Measurements from ENCODE around the gene DOK5. TPM values are rescaled to one million over a fixed set of nuclear protein-coding genes. Genes with fewer than 3 reads are reported as not detected.

The DOK5 gene
- total and polyA plus RNA-seq, 4 donors, result 0.37 to 3.1 (median 0.46) TPM

GRCh38 chr20:54454982-54455381 is 20.4 kb upstream of the DOK5 start:
- H3K4me3 ChIP-seq, result no peak overlapping the region
- peaks cover 0 to 3% (median 0%) of the 10 kb centered on the region in 4 donors for H3K9me3 ChIP-seq (ENCODE audit: control insufficient read depth in 4 of 4, insufficient read depth in 3 of 4, low read length in 3 of 4)
- no peak for TF ChIP-seq CTCF (IDR thresholded peaks at IDR 0.05; ENCODE audit: control extremely low read depth, extremely low read depth)
- DNase-seq (no peak), ATAC-seq (ENCODE audit: insufficient read depth, low FRiP score) (no peak)
- H3K9ac ChIP-seq (ENCODE audit: insufficient read depth in 1 of 2, low read length in 2 of 2), result no peak overlapping the region
- no peaks in the 10 kb centered on the region for H3K27me3 ChIP-seq (ENCODE audit: control insufficient read depth in 3 of 3, insufficient read depth in 3 of 3, low read length in 2 of 3)
- WGBS, 2 donors, result 80 to 91% methylated on average over 2 of the region's 2 CpGs
- H3K4me1 ChIP-seq (ENCODE audit: control insufficient read depth in 5 of 5, insufficient read depth in 5 of 5, low read length in 5 of 5), result no peaks in the 10 kb centered on the region
- H3K36me3 ChIP-seq (ENCODE audit: control insufficient read depth in 4 of 4, insufficient read depth in 4 of 4, low read length in 4 of 4), result no peaks in the 10 kb centered on the region
- H3K27ac ChIP-seq (ENCODE audit: low read depth in 1 of 2, low read length in 1 of 2), result no peak overlapping the region

GRCh38 chr20:54456423-54456822 is 19.0 kb upstream of the DOK5 start:
- Histone ChIP-seq H3K4me3 (no peak overlapping the region), H3K9ac (ENCODE audit: insufficient read depth in 1 of 2, low read length in 2 of 2) (no peak overlapping the region), H3K27ac (ENCODE audit: low read depth in 1 of 2, low read length in 1 of 2) (no peak overlapping the region), H3K4me1 (ENCODE audit: control insufficient read depth in 5 of 5, insufficient read depth in 5 of 5, low read length in 5 of 5) (no peaks in the 10 kb centered on the region), H3K27me3 (ENCODE audit: control insufficient read depth in 3 of 3, insufficient read depth in 3 of 3, low read length in 2 of 3) (no peaks in the 10 kb centered on the region), H3K9me3 (ENCODE audit: control insufficient read depth in 4 of 4, insufficient read depth in 3 of 4, low read length in 3 of 4) (peaks cover 0 to 3% (median 0%) of the 10 kb centered on the region in 4 donors), H3K36me3 (ENCODE audit: control insufficient read depth in 4 of 4, insufficient read depth in 4 of 4, low read length in 4 of 4) (no peaks in the 10 kb centered on the region)
- WGBS, 2 donors, result 63 to 86% methylated on average over 2 of the region's 2 CpGs
- ATAC-seq (ENCODE audit: insufficient read depth, low FRiP score) (no peak), DNase-seq (no peak)
- TF ChIP-seq CTCF (IDR thresholded peaks at IDR 0.05; ENCODE audit: control extremely low read depth, extremely low read depth), result no peak

- DNase-seq, result no peak
- H3K27ac ChIP-seq (ENCODE audit: low read depth in 1 of 2, low read length in 1 of 2), result no peak overlapping the region
- H3K9ac ChIP-seq (ENCODE audit: insufficient read depth in 1 of 2, low read length in 2 of 2), result no peak overlapping the region
- no peaks in the 10 kb centered on the region for H3K4me1 ChIP-seq (ENCODE audit: control insufficient read depth in 5 of 5, insufficient read depth in 5 of 5, low read length in 5 of 5)
- peaks cover 0 to 3% (median 0%) of the 10 kb centered on the region in 4 donors for H3K9me3 ChIP-seq (ENCODE audit: control insufficient read depth in 4 of 4, insufficient read depth in 3 of 4, low read length in 3 of 4)
- ATAC-seq (ENCODE audit: insufficient read depth, low FRiP score), result no peak
- 65 to 70% methylated on average over 6 of the region's 6 CpGs for WGBS, 2 donors
- H3K36me3 ChIP-seq (ENCODE audit: control insufficient read depth in 4 of 4, insufficient read depth in 4 of 4, low read length in 4 of 4), result no peaks in the 10 kb centered on the region
- no peaks in the 10 kb centered on the region for H3K27me3 ChIP-seq (ENCODE audit: control insufficient read depth in 3 of 3, insufficient read depth in 3 of 3, low read length in 2 of 3)
- TF ChIP-seq CTCF (IDR thresholded peaks at IDR 0.05; ENCODE audit: control extremely low read depth, extremely low read depth), result no peak
- H3K4me3 ChIP-seq, result no peak overlapping the region
Observed at GRCh38 chr20:54456961-54457360, 18.4 kb upstream of the DOK5 start.

- no peaks in the 10 kb centered on the region for H3K27me3 ChIP-seq (ENCODE audit: control insufficient read depth in 3 of 3, insufficient read depth in 3 of 3, low read length in 2 of 3)
- no peaks in the 10 kb centered on the region for H3K9me3 ChIP-seq (ENCODE audit: control insufficient read depth in 4 of 4, insufficient read depth in 3 of 4, low read length in 3 of 4)
- ATAC-seq (ENCODE audit: insufficient read depth, low FRiP score) (no peak), DNase-seq (no peak)
- no peaks in the 10 kb centered on the region for H3K4me1 ChIP-seq (ENCODE audit: control insufficient read depth in 5 of 5, insufficient read depth in 5 of 5, low read length in 5 of 5)
- H3K4me3 ChIP-seq, result no peak overlapping the region
- WGBS, 2 donors, result 69 to 81% methylated on average over 1 of the region's 1 CpG
- no peak overlapping the region for H3K27ac ChIP-seq (ENCODE audit: low read depth in 1 of 2, low read length in 1 of 2)
- TF ChIP-seq CTCF (IDR thresholded peaks at IDR 0.05; ENCODE audit: control extremely low read depth, extremely low read depth), result no peak
- H3K9ac ChIP-seq (ENCODE audit: insufficient read depth in 1 of 2, low read length in 2 of 2), result no peak overlapping the region
- H3K36me3 ChIP-seq (ENCODE audit: control insufficient read depth in 4 of 4, insufficient read depth in 4 of 4, low read length in 4 of 4), result no peaks in the 10 kb centered on the region
Observed at GRCh38 chr20:54458219-54458618, 17.2 kb upstream of the DOK5 start.
